NCI-H2196 (cell line): ENCODE data around the gene TMEM143.
"Not testable (repeated sequence)": the region's sequence is repeated elsewhere in the genome, so short reads cannot be mapped to it uniquely, and the experiment has no call there.

Experiments
- DNase-seq: peaks from one replicate; lab custom pipeline; 2025; ENCODE audit not compliant: unreplicated experiment; lab: John Stamatoyannopoulos, UW

The TMEM143 gene

GRCh38 chr19:48363810-48364597 lies at the start of gene TMEM143, which contains the start of gene SYNGR4:
Gene TMEM143, minus strand, starts transcription at chr19:48363940. Its CDS starts 20 bp downstream, at chr19:48363920.
Gene SYNGR4, plus strand, starts transcription at chr19:48364367. Its CDS starts 1,476 bp downstream, at chr19:48365843.
- DNase-seq, result peak; percentile 100

GRCh38 chr19:48405850-48406249 lies 42.1 kb upstream of the TMEM143 start:
- no peak for DNase-seq

DNA sequence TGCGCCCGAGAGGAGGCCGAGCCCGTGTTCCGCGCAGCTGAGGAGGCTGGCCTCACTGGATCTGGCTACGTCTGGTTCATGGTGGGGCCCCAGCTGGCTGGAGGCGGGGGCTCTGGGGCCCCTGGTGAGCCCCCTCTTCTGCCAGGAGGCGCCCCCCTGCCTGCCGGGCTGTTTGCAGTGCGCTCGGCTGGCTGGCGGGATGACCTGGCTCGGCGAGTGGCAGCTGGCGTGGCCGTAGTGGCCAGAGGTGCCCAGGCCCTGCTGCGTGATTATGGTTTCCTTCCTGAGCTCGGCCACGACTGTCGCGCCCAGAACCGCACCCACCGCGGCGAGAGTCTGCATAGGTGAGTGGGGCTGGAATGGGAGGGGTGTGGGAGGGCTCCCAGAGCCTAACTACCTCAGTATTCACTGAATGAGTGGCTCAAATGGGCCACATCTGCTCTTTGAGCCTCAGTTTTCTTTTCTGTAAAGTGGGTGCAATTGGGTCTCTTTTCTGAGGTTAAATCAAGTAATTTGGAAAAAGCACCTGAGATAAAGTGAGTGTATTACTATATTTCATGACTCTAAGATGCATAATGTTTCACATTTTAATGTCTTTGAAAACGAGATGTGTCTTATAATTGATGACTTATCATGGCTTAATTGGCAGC lies 41.4 kb upstream of the TMEM143 start:
- DNase-seq, result no peak

DNA sequence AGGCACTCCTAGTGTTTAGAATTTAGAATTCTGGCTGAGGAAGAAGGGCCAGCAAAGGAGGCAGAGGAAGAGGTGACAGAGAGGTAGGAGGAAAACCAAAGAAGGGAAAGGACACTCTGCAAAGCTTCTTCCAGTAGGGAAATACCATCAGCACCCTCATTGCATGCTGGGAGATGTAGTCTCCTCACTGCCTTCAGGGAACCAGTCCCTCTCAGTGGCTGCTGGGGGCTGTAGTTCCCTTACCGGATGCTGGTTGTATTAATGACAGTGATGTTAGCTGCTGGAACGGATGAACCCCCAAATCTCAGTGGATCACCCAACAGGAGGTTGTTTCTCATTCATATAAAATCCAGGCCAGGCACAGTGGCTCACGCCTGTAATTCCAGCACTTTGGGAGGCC lies 39.9 kb upstream of the TMEM143 start:
- DNase-seq, result peak; percentile 53

DNA sequence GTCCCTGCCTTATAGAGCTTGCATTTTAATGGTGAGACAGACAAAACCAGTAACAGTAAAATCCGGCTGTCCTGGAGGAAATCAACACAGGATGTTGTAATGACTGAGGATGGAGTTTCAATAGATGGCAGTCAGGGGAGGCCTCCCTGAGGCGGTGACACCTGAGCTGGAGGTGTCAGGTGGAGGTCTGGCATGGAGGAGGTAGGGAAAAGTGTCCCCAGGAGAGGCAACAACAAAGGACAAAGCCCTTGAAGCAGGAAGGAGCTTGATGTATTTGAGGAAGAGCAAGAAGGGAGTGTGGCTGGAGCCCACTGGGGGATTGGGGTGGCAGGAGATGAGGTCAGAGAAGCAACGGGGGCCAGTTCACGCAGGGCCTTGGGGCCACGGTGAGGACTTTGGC lies 37.5 kb upstream of the TMEM143 start:
- DNase-seq, result no peak

DNA sequence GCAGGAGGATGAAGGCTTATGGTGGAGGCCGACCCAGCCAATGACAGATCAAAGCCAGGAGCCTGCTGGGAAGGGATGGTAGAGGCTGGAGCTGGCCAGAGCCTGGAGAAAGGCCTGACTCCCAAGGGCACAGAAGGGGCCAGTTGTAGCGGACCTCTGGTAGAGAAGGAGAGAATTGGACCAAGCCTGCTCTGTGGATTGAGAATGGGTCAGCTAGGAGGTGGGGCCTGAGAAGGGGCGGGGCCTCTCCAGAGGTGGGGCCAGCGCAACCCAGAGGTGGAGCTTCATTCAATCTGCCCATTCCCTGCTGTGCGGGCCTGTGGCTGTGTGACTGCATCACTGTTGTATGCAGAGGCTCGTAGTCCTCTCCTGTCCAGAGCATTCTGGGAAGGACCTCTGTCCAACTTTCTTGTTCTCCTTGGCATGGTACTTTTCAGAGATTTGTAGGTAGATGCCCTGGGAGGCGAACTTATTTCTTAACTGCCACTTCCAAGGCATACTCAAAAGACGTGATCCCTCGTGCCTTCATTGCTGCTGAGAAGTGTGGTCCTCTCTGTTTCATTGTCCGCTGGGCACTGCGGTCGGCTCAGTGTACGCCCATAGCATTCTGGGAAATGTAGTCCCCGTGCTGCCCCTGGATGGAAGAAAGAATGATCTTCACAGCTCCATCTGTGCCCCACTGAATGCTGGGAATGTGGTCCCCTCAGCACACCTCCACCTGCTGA lies 36.4 kb upstream of the TMEM143 start:
- peak; percentile 37 for DNase-seq

DNA sequence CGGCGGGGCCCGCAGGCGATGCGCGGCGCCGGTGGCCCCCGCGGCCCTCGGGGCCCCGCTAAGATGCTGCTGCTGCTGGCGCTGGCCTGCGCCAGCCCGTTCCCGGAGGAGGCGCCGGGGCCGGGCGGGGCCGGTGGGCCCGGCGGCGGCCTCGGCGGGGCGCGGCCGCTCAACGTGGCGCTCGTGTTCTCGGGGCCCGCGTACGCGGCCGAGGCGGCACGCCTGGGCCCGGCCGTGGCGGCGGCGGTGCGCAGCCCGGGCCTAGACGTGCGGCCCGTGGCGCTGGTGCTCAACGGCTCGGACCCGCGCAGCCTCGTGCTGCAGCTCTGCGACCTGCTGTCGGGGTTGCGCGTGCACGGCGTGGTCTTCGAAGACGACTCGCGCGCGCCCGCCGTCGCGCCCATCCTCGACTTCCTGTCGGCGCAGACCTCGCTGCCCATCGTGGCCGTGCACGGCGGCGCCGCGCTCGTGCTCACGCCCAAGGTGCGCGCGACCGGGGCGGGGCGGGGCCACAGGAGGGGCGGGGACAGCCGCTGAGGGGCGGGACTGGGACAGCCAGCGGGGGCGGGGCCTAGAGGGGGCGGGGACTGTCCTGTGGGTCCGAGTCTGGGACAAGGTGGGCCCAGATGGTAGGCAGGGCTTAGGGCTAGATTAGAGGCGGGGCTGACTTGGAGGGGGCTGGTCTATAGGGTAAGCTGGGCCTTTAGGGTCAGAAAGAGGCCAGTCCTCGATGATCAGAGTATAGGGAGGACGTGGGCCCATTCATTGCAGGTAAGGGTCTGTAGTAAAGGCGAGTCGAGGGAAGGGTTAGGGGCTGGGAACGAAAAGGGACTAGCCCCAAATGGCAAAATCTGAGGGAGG lies 34.9 kb upstream of the TMEM143 start:
- DNase-seq, result peak; percentile 86

GRCh38 chr19:48398102-48398374 lies 34.3 kb upstream of the TMEM143 start:
- DNase-seq, result no peak

- no peak for DNase-seq
Observed at GRCh38 chr19:48397263-48398101, 33.7 kb upstream of the TMEM143 start.

GRCh38 chr19:48396824-48397176 lies 33.1 kb upstream of the TMEM143 start:
- DNase-seq, result no peak

GRCh38 chr19:48396016-48396823 lies 32.5 kb upstream of the TMEM143 start:
- DNase-seq, result no peak

- DNase-seq, result no peak
Observed at GRCh38 chr19:48395499-48395898, 31.8 kb upstream of the TMEM143 start.

DNA sequence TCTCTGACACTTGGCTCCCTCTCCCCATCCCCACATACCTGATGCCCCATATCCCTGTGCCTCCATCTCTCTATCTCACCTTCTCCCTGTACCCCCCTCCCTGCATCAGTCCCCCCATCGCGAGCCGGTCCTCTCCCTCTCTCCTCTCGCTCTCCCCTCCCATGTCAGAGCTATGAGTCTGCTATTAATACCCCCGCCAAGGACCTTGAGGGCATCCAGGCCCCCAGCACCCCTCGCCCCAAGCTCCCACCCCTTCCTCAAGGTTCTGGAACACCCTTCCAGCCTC lies 31.4 kb upstream of the TMEM143 start:
- no peak for DNase-seq

DNA sequence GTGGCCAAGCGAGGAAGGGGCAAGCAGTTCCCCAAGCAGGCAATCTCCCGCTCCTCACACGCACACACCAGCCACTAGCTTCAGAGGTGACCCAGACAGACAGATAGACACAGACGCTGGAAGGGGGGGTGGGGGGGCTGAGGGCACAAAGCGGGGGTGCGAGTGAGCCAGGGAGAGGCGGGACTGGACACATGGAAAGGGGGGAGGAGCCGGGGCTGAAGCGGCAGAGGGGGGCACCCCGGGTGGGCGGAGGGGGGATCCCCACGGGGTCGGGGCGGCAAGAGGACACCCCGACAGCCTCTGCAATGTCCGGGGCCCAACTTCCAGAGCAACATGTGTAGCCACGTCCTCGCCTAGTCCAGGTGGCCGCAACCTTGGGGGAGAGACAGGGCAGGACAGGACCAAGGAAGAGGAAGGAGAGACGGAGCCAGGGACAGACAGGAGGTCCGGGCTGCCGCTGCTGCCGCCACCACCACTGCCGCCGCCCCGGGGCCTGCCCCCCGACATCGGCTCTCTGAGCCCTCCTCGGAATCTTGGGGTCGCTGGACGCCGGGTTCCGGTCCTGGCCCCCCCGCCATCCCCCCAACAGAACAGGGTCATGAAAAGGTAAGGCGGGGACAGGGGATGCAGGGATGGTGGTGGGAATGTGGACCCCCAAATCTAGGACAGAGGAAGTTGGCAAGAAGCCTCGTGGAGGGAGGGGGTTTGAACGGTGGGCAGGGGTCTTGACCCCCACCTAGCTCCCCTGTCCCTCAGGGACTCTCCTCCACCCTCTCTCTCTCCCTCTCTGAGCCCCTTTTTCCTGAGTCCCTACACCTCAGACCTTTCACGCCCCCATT lies 30.8 kb upstream of the TMEM143 start:
- no peak for DNase-seq

DNA sequence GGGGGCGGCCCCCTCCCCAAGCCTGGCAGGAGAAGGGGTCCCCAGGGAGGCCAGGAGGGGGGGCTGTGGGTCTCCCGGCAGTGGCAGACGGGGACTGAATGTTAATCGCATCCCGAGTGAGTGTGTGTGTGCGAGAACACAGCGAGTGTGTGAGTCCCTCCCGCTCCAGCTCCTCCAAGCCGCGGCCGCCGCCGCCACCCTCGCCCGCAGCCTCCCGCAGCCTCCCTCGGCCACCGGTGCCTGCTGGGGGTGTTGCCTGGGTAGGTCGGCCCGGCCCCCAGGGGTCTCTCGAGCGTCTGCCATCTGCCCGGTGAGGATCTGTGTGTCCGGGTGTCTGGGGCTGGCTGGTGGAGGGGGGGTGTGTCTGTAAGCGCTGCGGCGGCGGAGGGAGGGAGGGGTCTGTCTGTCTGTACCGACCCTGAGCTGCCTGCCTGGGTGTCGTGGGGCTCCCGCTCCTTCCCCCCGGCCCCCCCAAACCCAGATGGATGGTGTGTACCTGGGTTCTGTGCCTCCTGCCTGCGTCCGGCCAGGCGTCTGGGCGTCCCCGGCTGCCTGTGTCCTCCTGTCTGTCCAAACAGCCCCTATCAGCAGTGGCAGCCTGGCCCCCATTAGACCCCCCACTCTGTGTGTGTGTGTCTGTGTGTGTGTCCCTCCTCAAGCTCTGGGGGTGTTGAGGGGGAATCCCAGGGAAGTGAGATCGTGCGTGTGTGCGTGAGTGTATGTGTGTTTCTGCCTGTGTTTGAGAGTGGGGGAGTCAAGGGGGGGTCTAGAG lies 30.0 kb upstream of the TMEM143 start, which contains the start of gene GRIN2D:
GRIN2D (plus strand) TSS at position 110 of the 772 bp plus-strand sequence. CDS start 4,725 bp downstream, outside the sequence.
- DNase-seq, result no peak

- DNase-seq, result no peak
Observed at GRCh38 chr19:48392860-48393558, 29.3 kb upstream of the TMEM143 start.

- not testable (repeated sequence) for DNase-seq
Observed at GRCh38 chr19:48392006-48392344, 28.2 kb upstream of the TMEM143 start.
